ENCODE results near the gene CCSER1. TPM values are rescaled to one million over a fixed set of nuclear protein-coding genes. Genes with fewer than 3 reads are reported as not detected.
"Not testable (repeated sequence)": the region's sequence is repeated elsewhere in the genome, so short reads cannot be mapped to it uniquely, and the experiment has no call there.

CCSER1 gene
- total and polyA plus RNA-seq, 2 experiments from 2014 or later: 2.9 to 3.4 TPM

GRCh38 chr4:91325495-91325894, 1198.3 kb downstream of the CCSER1 start:
- ATAC-seq (no peak), DNase-seq (ENCODE audit: low spot score) (no peak)
- H2AFZ ChIP-seq: no peak overlapping the region
- no peaks in the 10 kb centered on the region for H3K4me1 ChIP-seq (ENCODE audit: insufficient read depth)
- Mint-ChIP-seq H3K27ac (no peak overlapping the region), H3K9me3 (peaks cover 44% of the 10 kb centered on the region), H3K36me3 (ENCODE audit: low read depth) (peaks cover 34% of the 10 kb centered on the region), H3K27me3 (ENCODE audit: insufficient read depth, low read depth, poor library complexity) (no peaks in the 10 kb centered on the region), H3K4me3 (no peak overlapping the region), H3K4me1 (no peaks in the 10 kb centered on the region)
- TF ChIP-seq CREB1 (CRISPR knock-in tag; IDR thresholded peaks at IDR 0.05; ENCODE audit: low read depth) (no peak), STAT1 (IDR thresholded peaks at IDR 0.05; ENCODE audit: unreplicated experiment) (no peak), EZH2phosphoT487 (IDR thresholded peaks at IDR 0.05; ENCODE audit: unreplicated experiment) (no peak), NANOG (IDR thresholded peaks at IDR 0.05; ENCODE audit: borderline replicate concordance) (no peak), ZNF462 (CRISPR knock-in tag; IDR thresholded peaks at IDR 0.05) (no peak)
- peaks cover 13% of the 10 kb centered on the region for H3K36me3 ChIP-seq (ENCODE audit: insufficient read depth)
- H3K4me2 ChIP-seq: no peak overlapping the region
- H3K27me3 ChIP-seq (ENCODE audit: insufficient read depth): no peaks in the 10 kb centered on the region
- no peaks in the 10 kb centered on the region for H3K79me2 ChIP-seq (replicated peaks; ENCODE audit: insufficient read depth)
- no peak overlapping the region for H3K27ac ChIP-seq (ENCODE audit: low read depth)
- H3K4me3 ChIP-seq: no peak overlapping the region
- H4K20me1 ChIP-seq (replicated peaks; ENCODE audit: insufficient read depth): no peaks in the 10 kb centered on the region
- no peaks in the 10 kb centered on the region for H3K9me2 ChIP-seq (ENCODE audit: insufficient read depth)
- no peaks in the 10 kb centered on the region for H3F3A ChIP-seq (replicated peaks; ENCODE audit: low read depth)

DNA sequence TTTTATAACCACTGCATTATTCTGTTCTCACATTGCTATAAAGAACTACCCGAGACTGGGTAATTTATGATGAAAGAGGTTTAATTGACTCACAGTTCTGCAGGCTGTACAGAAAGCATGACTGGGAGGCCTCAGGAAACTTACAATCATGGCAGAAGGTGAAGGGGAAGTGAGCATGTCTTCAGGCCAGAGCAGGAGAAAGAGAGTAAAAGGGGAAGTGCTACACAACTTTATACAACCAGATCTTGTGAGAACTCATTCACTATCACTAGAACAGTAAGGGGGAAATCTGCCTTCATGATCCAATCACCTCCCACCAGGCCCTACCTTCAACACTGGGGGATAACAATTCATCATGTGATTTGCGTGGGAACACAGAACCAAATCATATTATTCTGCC, 1199.0 kb downstream of the CCSER1 start:
- not testable (repeated sequence) for H3K4me1 ChIP-seq (ENCODE audit: insufficient read depth); H4K20me1 ChIP-seq (replicated peaks; ENCODE audit: insufficient read depth); H3K79me2 ChIP-seq (replicated peaks; ENCODE audit: insufficient read depth); H3K27ac Mint-ChIP-seq; H3K27me3 Mint-ChIP-seq (ENCODE audit: insufficient read depth, low read depth, poor library complexity); ATAC-seq; DNase-seq (ENCODE audit: low spot score); H3K9me2 ChIP-seq (ENCODE audit: insufficient read depth); H3K4me1 Mint-ChIP-seq; H3K27ac ChIP-seq (ENCODE audit: low read depth); H2AFZ ChIP-seq; H3K27me3 ChIP-seq (ENCODE audit: insufficient read depth); H3K4me3 Mint-ChIP-seq; H3F3A ChIP-seq (replicated peaks; ENCODE audit: low read depth); H3K4me3 ChIP-seq; H3K4me2 ChIP-seq
- peaks cover 44% of the 10 kb centered on the region for H3K9me3 Mint-ChIP-seq
- peaks cover 13% of the 10 kb centered on the region for H3K36me3 ChIP-seq (ENCODE audit: insufficient read depth)
- peaks cover 34% of the 10 kb centered on the region for H3K36me3 Mint-ChIP-seq (ENCODE audit: low read depth)
